Stimulated activated CD4-positive, alpha-beta T cell treated with anti-CD3 and anti-CD28 coated beads, TNF-alpha, amount 100 ng/mL, for 1 hour (primary cell): ENCODE results near the gene GUK1.

ENCODE experiments used
- DNase-seq, 3 donors: peaks; one replicate each; pipeline ENCODE4 v3.0.0-alpha.2; 2020; ENCODE audit warnings: low read depth in 3 of 3, low spot score in 1 of 3

Gene GUK1

DNA sequence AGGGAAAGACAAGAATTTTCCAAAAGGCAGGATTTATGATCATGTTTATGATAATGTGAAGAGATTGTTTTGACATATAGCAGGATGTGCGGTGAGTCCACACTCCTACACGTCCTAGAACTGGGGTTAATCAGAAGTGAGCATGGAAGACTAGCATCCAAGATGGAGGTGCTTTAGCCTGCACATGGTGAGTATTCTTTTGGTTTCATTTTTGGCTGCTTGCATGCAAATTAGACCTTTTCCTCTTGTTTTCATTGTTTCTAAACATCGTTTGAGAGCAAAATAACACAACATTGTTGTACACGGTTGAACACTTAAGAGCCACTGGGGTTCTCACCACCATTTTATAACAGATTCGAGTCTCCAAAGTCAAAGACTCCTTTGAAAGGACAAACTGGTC lies 14.9 kb upstream of the GUK1 start:
- no peak for DNase-seq

- DNase-seq: no peak
Observed at GRCh38 chr1:228131766-228132165, 8.3 kb upstream of the GUK1 start.

GRCh38 chr1:228134591-228134990 lies 5.5 kb upstream of the GUK1 start:
- DNase-seq: no peak

DNA sequence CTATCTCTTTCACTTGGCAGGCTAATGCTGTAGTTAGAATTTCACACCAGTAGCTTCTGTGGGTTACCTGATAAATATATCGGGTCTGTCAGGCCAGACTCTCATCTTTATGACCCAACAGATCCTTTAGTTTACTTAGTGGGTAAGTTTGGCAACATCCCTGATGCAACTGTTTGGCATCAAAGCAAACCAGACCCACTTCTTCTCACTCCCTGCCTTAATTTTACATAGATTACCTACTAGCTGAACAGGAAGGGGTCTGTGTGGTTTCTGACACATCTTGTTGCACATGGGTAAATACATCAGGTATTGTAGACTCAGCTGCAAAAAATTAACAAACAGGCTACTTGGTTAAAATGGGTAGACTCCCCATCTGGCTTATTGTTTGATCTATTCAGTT lies 3.2 kb upstream of the GUK1 start:
- no peak for DNase-seq

DNA sequence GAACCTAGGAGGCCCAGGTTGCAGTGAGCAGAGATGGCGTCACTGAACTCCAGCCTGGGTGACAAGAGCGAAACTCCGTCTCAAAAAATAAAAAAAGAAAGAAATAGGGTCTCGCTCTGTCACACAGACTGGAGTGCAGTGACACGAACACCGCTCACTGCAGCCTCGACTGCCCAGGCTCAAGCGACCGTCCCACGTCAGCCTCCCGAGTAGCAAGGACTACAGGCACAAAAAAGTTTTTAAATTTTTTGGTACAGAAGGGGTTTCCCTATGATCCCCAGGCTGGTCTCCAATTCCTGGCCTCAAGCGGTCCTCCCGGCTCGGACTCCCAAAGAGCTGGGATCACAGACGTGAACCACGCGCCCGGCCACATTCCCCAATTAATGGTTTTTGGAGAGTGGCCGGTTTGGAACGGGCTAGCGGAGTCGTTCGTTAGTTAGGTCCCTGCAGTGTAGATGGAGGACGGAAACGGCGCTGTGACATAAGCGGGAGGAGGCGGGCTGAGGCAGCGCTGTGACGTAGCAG lies 611 bp upstream of the GUK1 start:
- DNase-seq: no peak

DNA sequence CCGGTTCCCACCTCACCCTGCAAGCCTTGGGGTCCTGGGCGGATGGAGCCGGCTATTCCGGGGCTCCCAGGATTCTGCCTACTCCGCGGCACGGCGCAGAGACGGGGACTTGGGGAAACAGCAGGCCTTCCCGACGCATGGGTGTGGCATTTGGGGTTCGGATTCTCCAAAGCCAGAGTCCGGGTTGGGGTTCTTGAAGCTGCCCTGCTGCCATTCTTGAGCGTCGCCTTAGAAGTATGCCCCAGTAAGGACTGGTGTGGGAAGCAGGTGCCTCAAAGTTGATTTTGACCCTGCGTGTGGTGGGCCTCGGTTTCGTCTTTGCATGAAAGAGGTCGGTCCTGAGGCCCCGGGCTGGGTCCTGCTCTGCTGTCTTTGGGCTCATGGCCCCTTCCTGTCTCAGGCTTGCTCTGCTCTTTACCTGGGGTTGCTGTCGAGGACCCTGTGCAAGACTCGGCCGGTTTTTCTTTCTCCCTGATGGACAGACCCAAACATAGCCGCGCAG lies 696 bp downstream of the GUK1 start:
- DNase-seq: no peak

DNA sequence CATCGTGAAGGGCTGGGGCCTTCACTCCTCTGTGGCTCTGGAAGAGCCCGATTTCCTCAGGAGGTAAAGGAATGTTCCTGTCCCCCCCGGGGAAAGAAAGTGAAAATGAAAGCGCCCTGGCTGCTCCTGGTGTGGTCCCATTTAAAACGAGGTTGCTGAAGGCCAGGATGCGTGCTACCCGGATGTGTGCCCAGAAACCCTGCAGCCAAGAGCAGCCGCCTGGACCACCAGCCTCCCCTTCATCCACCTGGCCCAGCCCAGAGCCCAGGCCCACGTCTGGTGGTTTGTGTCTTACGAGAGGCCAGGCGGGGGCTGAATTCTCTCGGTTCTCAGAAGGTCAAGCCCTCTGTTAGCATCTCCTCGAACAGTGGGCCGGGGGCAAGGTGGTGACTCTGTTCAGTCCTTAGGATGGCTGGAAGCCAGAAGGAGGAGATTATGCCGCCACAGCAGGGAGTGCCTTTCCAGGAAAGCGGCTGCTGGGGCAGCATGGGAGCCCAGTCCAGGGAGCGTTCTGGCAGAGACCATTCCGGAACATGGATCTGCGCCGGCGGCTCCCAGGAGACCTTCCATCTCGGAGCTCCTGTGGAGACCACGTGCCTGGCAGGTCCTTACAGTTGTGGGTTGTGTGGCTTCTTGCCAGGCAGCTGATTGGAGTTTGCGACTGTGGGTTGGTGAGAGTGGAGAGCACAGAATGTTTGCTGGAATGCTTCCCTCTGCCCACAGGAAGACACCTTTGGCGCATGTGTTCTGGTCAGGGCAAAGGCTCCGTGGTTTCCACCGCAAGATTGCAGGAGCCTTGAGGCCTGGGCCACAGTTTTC lies 1.4 kb downstream of the GUK1 start:
- no peak for DNase-seq

DNA sequence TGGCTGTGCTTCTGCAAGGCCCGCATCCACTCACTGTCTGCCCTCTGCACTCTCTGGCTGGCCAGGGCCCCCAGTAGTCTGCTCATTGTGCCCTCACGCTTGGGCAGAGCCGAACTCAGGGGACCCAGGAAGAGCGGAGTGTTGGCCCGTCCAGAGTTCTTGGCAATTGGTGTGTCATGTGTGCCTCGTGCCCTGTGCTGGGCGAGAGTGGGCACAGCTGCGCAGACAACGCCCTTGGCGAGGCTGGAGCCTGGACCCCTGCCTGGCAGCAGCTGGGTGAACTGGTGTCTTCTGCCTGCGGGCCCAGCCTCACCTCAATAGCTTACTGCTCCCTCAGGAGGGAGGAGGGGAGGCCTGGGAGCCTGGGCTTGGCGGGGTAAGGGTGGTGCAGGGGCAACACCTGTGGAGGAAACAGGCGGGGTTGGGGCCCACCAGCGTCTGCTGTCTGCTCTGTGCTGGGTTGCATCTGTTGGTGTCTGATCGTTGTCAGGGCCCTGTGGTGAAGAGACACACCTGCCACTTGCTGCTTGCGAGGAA lies 2.1 kb downstream of the GUK1 start:
- DNase-seq: no peak

DNA sequence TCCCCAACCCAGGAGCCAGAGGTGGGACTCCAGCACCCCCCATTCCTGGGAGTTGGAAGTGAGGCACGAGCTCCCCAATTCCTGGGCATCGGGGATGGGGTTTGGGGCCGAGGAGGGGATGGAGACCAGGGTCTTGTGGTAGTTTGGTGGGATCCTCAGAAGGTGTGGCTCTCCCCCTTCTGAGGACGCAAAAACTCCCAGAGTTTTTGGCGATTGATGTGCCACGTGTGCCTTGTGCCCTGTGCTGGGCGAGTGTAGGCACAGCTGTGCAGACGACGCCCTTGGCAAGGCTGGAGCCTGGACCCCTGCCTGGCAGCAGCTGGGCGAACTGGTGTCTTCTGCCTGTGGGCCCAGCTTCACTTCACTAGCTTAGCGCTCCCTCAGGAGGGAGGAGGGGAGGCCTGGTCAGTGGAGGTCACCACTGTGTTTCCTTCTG lies 2.6 kb downstream of the GUK1 start:
- no peak for DNase-seq

DNA sequence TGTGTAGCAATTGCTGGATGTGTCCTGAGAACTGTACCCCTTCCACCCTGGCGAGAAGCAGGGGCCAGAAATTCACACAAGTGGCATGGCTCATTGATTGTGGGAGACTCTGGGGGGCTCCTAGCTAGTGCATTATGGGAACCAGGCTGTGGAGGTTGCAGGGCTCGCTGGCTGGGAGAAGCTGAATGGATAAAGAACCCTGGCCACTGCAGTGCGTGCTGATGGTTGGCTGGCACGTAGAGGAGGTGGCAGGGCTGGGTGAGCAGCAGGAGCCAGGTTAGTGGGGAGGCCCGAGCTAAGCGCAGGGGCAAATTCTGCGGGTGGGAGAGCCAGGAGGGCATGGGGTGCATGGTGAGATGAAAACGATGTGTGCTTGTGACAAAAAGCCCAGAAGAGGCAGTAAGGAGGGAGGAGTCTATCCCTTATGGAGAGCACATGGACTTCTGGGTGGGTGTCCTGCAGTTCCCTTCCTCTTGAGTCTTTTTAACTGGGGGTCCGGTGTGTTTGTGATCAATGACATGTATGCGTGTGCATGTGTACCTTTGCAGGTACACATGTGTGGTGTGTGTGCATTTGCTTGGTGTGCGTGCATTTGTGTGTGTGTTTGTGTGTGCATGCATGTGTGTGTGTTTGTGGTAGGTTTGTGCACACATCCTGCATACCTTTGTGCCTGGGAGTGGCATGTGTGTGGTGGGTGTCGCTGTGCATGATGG lies 3.6 kb downstream of the GUK1 start:
- no peak for DNase-seq

- DNase-seq: no peak
Observed at GRCh38 chr1:228144193-228144992, 4.3 kb downstream of the GUK1 start.

DNA sequence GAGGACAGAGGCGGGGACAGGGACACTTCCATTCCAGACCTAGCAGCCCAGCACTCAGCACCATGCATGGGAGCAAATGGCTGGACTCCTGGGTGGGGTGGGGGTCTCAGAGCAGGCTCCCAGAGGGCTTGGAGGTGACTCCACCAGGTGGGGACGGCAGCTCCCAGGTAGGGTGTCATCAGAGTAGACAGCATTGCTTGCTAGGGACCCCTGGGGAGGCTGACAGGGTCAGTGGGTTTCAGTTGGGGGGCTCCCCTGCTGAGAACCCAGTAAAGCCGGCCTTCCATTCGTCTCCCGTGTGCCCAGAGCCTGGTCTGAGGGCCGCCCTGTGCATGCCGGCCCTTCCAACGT lies 4.9 kb downstream of the GUK1 start:
- DNase-seq: no peak

DNA sequence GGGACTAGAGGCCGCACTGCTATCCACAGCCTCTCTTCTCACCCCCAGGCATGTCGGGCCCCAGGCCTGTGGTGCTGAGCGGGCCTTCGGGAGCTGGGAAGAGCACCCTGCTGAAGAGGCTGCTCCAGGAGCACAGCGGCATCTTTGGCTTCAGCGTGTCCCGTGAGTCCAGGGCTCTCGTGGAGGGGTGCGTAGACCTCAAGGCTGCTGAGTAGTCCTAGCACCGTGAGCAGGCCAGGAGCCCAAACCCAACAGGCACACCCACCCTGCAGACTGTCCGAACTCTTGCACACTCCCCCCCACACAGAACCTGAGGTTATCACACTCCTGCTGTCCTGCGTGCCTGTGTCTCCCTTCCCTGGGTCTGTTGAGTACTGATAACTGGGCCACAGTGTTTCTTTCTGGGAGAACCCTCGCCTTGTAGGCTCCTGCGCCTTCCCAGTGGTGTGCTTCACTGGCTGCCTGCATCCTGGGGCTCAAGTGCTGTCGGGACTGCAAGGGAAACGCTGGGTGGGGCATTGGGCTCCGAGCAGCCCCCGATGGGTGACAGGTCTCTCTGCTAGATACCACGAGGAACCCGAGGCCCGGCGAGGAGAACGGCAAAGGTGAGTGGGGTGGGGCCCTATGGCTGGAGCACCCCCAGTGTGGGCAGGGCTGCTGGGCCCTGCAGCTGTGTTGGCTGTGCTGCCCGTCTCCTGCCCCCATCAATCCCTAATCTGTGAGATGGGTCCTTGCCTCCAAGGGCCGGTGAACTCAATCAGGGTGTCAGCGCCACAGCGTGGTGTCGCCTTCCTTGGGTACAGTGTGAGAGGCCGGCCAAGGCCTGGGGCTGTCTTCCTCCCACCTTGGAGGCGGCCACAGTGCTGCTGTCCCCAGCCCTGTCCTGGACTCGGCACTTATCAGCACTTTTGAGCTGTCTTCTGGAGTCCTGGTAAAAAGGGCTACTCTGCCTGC lies 5.7 kb downstream of the GUK1 start:
- DNase-seq: no peak

- no peak for DNase-seq
Observed at GRCh38 chr1:228146417-228147150, 6.5 kb downstream of the GUK1 start.

DNA sequence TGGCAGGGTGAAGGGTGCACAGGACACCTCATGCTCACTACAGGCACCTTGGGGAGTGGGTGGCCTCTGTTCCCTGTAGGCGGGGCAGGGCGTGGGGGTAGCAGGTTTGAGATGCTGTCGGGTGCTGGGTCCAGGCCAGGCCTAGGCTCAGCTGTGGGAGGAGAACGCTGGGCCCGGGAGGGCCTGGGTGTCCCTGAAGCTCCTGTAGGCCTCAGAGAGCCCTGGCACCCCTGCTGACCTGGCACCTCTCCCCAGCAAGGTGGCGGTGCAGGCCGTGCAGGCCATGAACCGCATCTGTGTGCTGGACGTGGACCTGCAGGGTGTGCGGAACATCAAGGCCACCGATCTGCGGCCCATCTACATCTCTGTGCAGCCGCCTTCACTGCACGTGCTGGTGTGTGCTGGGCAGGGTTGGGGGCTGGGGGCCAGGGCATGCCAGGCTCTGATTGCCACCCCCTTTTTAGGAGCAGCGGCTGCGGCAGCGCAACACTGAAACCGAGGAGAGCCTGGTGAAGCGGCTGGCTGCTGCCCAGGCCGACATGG lies 7.1 kb downstream of the GUK1 start:
- no peak for DNase-seq

GRCh38 chr1:228147768-228148167 lies 7.7 kb downstream of the GUK1 start:
- DNase-seq: no peak

DNA sequence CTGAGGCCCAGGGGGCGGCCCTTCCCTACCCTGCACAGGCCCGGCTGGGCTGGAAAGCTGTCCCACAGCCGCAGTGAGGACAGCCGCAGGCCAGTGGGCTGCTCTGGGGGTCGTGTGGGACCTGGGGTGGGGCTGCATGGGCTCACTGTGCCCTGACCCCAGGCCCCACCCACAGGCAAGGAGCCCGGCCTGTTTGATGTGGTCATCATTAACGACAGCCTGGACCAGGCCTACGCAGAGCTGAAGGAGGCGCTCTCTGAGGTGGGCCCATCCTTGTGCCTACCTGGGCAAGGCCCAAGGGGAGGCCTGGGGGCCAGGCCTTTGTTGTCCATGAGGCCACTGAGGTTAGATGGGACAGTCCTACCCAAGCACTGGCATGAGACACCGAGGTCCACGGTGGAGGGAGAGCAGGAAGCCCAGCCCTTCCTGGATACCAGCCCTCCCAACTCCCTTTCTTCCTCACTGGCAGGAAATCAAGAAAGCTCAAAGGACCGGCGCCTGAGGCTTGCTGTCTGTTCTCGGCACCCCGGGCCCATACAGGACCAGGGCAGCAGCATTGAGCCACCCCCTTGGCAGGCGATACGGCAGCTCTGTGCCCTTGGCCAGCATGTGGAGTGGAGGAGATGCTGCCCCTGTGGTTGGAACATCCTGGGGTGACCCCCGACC lies 8.2 kb downstream of the GUK1 start:
- DNase-seq: no peak

DNA sequence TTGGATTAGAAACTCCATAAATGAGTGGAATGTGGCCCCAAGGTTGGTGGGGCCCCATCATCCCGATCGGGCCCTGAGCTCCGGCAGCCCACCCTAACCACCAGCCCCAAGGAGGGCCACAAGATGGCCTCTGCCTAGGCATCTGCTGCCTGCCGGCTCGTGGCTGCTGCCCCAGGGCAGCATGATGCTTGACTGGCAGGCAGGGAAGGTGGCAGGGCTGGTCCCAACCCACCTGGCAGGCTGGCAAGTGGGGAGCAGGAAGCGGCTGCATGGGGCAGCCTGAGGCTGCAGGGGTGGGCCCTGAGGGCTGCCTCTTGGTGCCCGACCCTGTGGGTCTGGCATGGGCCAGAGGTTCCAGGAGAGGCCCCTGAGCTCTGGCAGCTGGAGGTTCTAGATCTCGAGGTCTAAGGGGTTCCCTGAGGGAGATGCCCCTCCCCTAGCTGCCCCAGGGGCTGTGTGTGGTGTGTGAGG lies 8.9 kb downstream of the GUK1 start:
- no peak for DNase-seq
